ENCODE data around the gene TMEM45B.
A peak's percentile ranks its signal among the peaks of the same experiment; 100 is the strongest.
"Not testable (repeated sequence)": the region's sequence is repeated elsewhere in the genome, so short reads cannot be mapped to it uniquely, and the experiment has no call there.

Gene TMEM45B

GRCh38 chr11:129855086-129855485, 39.4 kb downstream of the TMEM45B start:
- no peak for TF ChIP-seq CTCF (IDR thresholded peaks at IDR 0.05; ENCODE audit: low read depth, low read length)
- peak in 1 of 2 donors; percentile 10 for DNase-seq (ENCODE audit: low read depth in 2 of 2)
- no peak overlapping the region for H3K4me3 ChIP-seq (replicated peaks in 1 of 2; ENCODE audit: low read depth in 2 of 2, low read length in 2 of 2)

GRCh38 chr11:129856036-129856435, 40.4 kb downstream of the TMEM45B start:
- no peak overlapping the region for H3K4me3 ChIP-seq (replicated peaks in 1 of 2; ENCODE audit: low read depth in 2 of 2, low read length in 2 of 2)
- TF ChIP-seq CTCF (IDR thresholded peaks at IDR 0.05; ENCODE audit: low read depth, low read length), result no peak
- DNase-seq (ENCODE audit: low read depth in 2 of 2), result peak in 1 of 2 donors; percentile 8

- H3K4me3 ChIP-seq (replicated peaks in 1 of 2; ENCODE audit: low read depth in 2 of 2, low read length in 2 of 2), result no peak overlapping the region
- no peak for TF ChIP-seq CTCF (IDR thresholded peaks at IDR 0.05; ENCODE audit: low read depth, low read length)
- peak; percentile 94 to 96 for DNase-seq (ENCODE audit: low read depth in 2 of 2)
Measured at GRCh38 chr11:129861702-129862522, 46.3 kb downstream of the TMEM45B start.

- DNase-seq (ENCODE audit: low read depth in 2 of 2), result no peak
- no peak overlapping the region for H3K4me3 ChIP-seq (replicated peaks in 1 of 2; ENCODE audit: low read depth in 2 of 2, low read length in 2 of 2)
- TF ChIP-seq CTCF (IDR thresholded peaks at IDR 0.05; ENCODE audit: low read depth, low read length), result no peak
Measured at GRCh38 chr11:129864811-129865210, 49.2 kb downstream of the TMEM45B start.

- TF ChIP-seq CTCF (IDR thresholded peaks at IDR 0.05; ENCODE audit: low read depth, low read length), result no peak
- DNase-seq (ENCODE audit: low read depth in 2 of 2), result no peak
- H3K4me3 ChIP-seq (replicated peaks in 1 of 2; ENCODE audit: low read depth in 2 of 2, low read length in 2 of 2), result no peak overlapping the region
Measured at GRCh38 chr11:129865701-129866100, 50.1 kb downstream of the TMEM45B start.

- no peak for DNase-seq (ENCODE audit: low read depth in 2 of 2)
- H3K4me3 ChIP-seq (replicated peaks in 1 of 2; ENCODE audit: low read depth in 2 of 2, low read length in 2 of 2), result no peak overlapping the region
- no peak for TF ChIP-seq CTCF (IDR thresholded peaks at IDR 0.05; ENCODE audit: low read depth, low read length)
Measured at GRCh38 chr11:129866311-129866710, 50.7 kb downstream of the TMEM45B start.

- H3K4me3 ChIP-seq (replicated peaks in 1 of 2; ENCODE audit: low read depth in 2 of 2, low read length in 2 of 2); DNase-seq (ENCODE audit: low read depth in 2 of 2): not testable (repeated sequence)
Measured at GRCh38 chr11:129868626-129869025, 53.0 kb downstream of the TMEM45B start.

Data from cardiac fibroblast (primary cell).